Osteocyte (in vitro differentiated cells): ENCODE measurements around the gene NAGS. TPM values are rescaled to one million over a fixed set of nuclear protein-coding genes. Genes with fewer than 3 reads are reported as not detected.

ENCODE experiments used
- DNase-seq: peaks from one replicate; pipeline ENCODE4 v3.0.0; 2021; ENCODE audit warnings: mixed read lengths; ENCODE audit not compliant: unreplicated experiment; ENCODE audit errors: extremely low spot score
- H3K27ac Mint-ChIP-seq: one replicate; pipeline ENCODE4 v1.8.0; 2021; ENCODE audit warnings: mild to moderate bottlenecking, mixed read lengths; ENCODE audit not compliant: unreplicated experiment
- H3K27me3 Mint-ChIP-seq: one replicate; pipeline ENCODE4 v1.8.0; 2021; ENCODE audit warnings: mixed read lengths; ENCODE audit not compliant: unreplicated experiment
- H3K36me3 Mint-ChIP-seq: one replicate; pipeline ENCODE4 v1.8.0; 2021; ENCODE audit warnings: mixed read lengths; ENCODE audit not compliant: unreplicated experiment
- H3K4me1 Mint-ChIP-seq: one replicate; pipeline ENCODE4 v1.8.0; 2021; ENCODE audit warnings: mixed read lengths; ENCODE audit not compliant: unreplicated experiment
- H3K4me3 Mint-ChIP-seq: one replicate; pipeline ENCODE4 v1.8.0; 2021; ENCODE audit warnings: mild to moderate bottlenecking, moderate library complexity, mixed read lengths; ENCODE audit not compliant: unreplicated experiment
- H3K9me3 Mint-ChIP-seq: one replicate; pipeline ENCODE4 v1.8.0; 2021; ENCODE audit warnings: mixed read lengths; ENCODE audit not compliant: unreplicated experiment
- total RNA-seq: library from RNA; stranded (reverse); gene quantifications from 2 replicates; pipeline ENCODE4 v1.2.1, GENCODE V29; 2021
- TF ChIP-seq, protein P1 (sequence below): fragments of 200-600 bp; sonication (generic); IDR thresholded peaks from 2 replicates; pipeline ENCODE4 v1.5.0; 2021; ENCODE audit warnings: antibody characterized with exemption, mild to moderate bottlenecking, moderate library complexity

The NAGS gene
- total RNA-seq, 1 donor from 2014 or later = 0.78 TPM

DNA sequence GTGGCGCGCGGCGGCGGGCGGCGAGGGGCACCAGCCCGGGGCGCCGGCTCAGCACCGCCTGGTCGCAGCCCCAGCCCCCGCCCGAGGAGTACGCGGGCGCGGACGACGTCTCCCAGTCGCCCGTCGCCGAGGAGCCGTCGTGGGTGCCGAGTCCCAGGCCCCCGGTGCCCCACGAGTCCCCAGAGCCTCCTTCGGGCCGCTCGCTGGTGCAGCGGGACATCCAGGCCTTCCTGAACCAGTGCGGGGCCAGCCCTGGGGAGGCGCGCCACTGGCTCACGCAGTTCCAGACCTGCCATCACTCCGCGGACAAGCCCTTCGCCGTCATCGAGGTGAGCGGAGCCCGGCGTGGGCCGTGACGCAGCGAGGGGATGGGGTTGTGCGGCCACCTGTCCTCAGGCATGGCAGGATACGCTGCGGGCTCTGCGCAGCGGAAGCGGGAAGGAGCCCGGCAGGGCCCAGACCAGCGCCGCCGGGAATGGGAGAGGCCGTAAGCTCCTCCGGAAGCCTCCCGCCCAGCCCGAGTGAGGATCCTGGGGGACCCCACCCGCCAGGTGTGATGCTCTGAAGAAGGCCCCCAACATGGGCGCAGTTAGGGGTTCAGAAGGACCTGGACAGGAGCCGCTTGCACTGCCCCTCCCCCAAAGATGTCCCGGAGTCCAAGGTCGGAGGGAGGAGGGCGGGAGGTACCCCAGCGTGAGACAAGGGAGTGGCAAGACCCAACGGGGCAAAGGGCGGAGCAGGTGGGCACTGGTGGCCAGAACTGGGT, 522 bp downstream of the NAGS start:
- Mint-ChIP-seq H3K36me3 (peaks cover 3% of the 10 kb centered on the region), H3K4me3 (no peak overlapping the region), H3K27ac (no peak overlapping the region), H3K4me1 (peaks cover 18% of the 10 kb centered on the region), H3K27me3 (peaks cover 7% of the 10 kb centered on the region), H3K9me3 (no peaks in the 10 kb centered on the region)
- DNase-seq = no peak
- TF ChIP-seq, protein P1, sequence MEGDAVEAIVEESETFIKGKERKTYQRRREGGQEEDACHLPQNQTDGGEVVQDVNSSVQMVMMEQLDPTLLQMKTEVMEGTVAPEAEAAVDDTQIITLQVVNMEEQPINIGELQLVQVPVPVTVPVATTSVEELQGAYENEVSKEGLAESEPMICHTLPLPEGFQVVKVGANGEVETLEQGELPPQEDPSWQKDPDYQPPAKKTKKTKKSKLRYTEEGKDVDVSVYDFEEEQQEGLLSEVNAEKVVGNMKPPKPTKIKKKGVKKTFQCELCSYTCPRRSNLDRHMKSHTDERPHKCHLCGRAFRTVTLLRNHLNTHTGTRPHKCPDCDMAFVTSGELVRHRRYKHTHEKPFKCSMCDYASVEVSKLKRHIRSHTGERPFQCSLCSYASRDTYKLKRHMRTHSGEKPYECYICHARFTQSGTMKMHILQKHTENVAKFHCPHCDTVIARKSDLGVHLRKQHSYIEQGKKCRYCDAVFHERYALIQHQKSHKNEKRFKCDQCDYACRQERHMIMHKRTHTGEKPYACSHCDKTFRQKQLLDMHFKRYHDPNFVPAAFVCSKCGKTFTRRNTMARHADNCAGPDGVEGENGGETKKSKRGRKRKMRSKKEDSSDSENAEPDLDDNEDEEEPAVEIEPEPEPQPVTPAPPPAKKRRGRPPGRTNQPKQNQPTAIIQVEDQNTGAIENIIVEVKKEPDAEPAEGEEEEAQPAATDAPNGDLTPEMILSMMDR = no peak

DNA sequence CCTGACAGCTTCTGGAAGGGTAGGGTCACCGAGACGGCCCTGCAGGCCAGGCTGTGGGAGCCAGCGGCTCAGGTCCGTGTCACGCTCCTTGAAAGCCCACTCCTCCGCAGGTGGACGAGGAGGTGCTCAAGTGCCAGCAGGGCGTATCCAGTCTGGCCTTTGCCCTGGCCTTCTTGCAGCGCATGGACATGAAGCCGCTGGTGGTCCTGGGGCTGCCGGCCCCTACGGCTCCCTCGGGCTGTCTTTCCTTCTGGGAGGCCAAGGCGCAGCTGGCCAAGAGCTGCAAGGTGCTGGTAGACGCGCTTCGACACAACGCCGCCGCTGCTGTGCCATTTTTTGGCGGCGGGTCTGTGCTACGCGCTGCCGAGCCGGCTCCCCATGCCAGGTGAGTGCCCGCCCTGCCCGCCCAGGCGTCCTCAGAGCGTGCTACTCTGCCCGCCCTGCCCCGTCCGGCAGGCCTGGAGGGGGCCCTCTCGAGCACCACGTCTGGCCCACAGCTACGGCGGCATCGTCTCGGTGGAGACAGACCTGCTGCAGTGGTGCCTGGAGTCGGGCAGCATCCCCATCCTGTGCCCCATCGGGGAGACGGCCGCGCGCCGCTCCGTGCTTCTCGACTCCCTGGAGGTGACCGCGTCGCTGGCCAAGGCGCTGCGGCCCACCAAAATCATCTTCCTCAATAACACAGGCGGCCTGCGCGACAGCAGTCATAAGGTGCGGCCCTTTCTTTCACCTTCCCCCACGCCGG, 1.3 kb downstream of the NAGS start:
- no peak for DNase-seq
- Mint-ChIP-seq H3K27me3 (peaks cover 7% of the 10 kb centered on the region), H3K27ac (peak overlapping the region; percentile 14), H3K9me3 (no peaks in the 10 kb centered on the region), H3K4me1 (peaks cover 21% of the 10 kb centered on the region), H3K36me3 (peaks cover 3% of the 10 kb centered on the region), H3K4me3 (peak overlapping the region; percentile 80)
- TF ChIP-seq, protein P1 = peak; percentile 27

DNA sequence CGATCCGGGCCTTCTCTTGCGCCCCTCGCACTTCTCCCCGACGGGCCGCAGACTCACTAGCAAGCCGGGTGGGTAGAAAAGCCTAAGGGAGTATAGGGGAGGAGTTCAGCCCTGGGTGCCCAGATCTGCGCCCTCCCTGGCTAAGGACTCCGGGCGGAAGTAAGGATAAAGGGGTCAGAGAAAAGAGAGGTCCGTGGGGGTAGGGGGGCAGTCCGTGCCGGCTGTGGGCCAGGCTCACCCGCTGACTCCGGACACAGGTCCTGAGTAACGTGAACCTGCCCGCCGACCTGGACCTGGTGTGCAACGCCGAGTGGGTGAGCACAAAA, 1.8 kb downstream of the NAGS start:
- no peaks in the 10 kb centered on the region for H3K9me3 Mint-ChIP-seq
- peaks cover 7% of the 10 kb centered on the region for H3K27me3 Mint-ChIP-seq
- TF ChIP-seq, protein P1 = no peak
- DNase-seq = no peak
- peaks cover 3% of the 10 kb centered on the region for H3K36me3 Mint-ChIP-seq
- H3K27ac Mint-ChIP-seq = peak overlapping the region; percentile 60
- peak overlapping the region; percentile 80 for H3K4me3 Mint-ChIP-seq
- H3K4me1 Mint-ChIP-seq = peaks cover 24% of the 10 kb centered on the region

DNA sequence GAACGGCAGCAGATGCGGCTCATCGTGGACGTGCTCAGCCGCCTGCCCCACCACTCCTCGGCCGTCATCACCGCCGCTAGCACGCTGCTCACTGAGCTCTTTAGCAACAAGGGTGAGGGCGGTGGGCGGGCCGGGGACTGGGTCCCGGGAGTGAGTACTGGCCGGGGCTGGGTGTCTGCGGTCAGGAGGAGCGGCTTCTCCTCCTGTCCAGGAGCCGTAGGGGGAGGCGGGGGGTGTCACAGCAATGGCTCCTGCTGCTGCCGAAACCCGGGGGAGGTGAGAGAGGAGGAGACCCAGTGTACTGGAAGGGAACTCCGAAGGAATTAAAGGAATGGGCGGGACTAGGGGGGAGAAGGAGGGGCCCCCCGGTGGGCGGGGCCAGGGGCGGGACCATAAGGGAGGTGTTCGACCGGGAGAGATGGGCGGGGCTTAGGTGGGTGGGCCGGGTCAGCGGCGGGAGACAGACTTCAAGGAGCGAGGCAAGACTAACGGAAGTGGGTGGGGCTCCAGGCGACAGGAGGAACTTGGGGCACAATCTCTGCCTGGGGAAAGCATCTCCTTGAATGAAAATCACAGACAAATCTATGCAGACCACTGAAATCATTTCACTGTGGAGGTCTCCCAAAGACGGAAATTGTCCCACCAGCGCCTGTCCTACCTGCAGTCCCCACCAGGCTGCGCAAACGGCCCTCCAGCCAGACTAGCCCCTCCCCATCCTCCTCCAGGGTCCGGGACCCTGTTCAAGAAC, 2.4 kb downstream of the NAGS start:
- peaks cover 7% of the 10 kb centered on the region for H3K36me3 Mint-ChIP-seq
- TF ChIP-seq, protein P1 = peak; percentile 66
- peak; percentile 95 for DNase-seq
- H3K9me3 Mint-ChIP-seq = no peaks in the 10 kb centered on the region
- peaks cover 7% of the 10 kb centered on the region for H3K27me3 Mint-ChIP-seq
- H3K4me1 Mint-ChIP-seq = peaks cover 29% of the 10 kb centered on the region
- peak overlapping the region; percentile 60 for H3K27ac Mint-ChIP-seq
- H3K4me3 Mint-ChIP-seq = peak overlapping the region; percentile 80
